Stimulated activated naive B cell treated with anti-CD40 and anti-IgM and Interleukin-4, amounts not matched to agents 10 μg/mL and 1 μg/mL and 100 μg/mL, for 72 hours (primary cell): ENCODE data around the gene GRIN2A.

Experiments
- ATAC-seq, 2 donors: fragments of 150-1000 bp; cut with Tn5 transposase; replicated peaks; 2 replicates each; pipeline ENCODE4 v1.10.0; 2021; ENCODE audit warnings: moderate library complexity in 1 of 2
- DNase-seq: peaks from one replicate; pipeline ENCODE4 v3.0.0; 2021
- H3K27ac Mint-ChIP-seq: one replicate; pipeline ENCODE4 v1.8.0; 2022; ENCODE audit warnings: mild to moderate bottlenecking, mixed read lengths
- H3K27me3 Mint-ChIP-seq, 2 donors: one replicate each; pipeline ENCODE4 v1.8.0; 2022; ENCODE audit warnings: mixed read lengths in 2 of 2
- H3K36me3 Mint-ChIP-seq, 2 donors: one replicate each; pipeline ENCODE4 v1.8.0; 2022; ENCODE audit warnings: mixed read lengths in 2 of 2, mild to moderate bottlenecking in 1 of 2
- H3K4me1 Mint-ChIP-seq, 2 donors: one replicate each; pipeline ENCODE4 v1.8.0; 2022; ENCODE audit warnings: mixed read lengths in 2 of 2, mild to moderate bottlenecking in 1 of 2
- H3K4me3 Mint-ChIP-seq, 2 donors: one replicate each; pipeline ENCODE4 v1.8.0; 2022; ENCODE audit warnings: mild to moderate bottlenecking in 2 of 2, mixed read lengths in 2 of 2, moderate library complexity in 1 of 2
- H3K9me3 Mint-ChIP-seq, 2 donors: one replicate each; pipeline ENCODE4 v1.8.0; 2022; ENCODE audit warnings: mixed read lengths in 2 of 2, mild to moderate bottlenecking in 1 of 2

Gene GRIN2A

DNA sequence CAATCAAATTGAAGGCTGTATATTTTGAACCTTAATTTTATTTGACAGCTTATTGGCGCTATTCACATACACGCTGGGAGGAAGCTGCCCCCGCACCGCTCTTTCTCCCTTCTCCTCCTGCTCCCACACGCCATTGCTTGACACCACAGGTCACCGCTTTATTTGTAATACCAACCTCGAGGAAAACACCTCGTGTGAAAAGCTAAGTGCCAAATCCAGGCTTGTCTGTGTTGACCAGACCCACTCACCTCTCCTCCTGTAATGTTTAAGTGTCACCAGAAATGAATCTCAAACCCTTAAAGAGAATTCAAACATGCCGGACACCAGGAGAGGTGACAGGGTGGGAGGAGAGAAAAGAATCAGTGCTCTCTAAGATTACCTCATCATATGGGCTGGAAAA lies 331.4 kb downstream of the GRIN2A start:
- no peak overlapping the region for H3K4me3 Mint-ChIP-seq
- H3K27me3 Mint-ChIP-seq = peaks cover 8 to 12% of the 10 kb centered on the region in 2 donors
- DNase-seq = no peak
- peaks cover 0 to 2% of the 10 kb centered on the region in 2 donors for H3K4me1 Mint-ChIP-seq
- peaks cover 0 to 2% of the 10 kb centered on the region in 2 donors for H3K9me3 Mint-ChIP-seq
- no peaks in the 10 kb centered on the region for H3K36me3 Mint-ChIP-seq
- ATAC-seq = no peak
- H3K27ac Mint-ChIP-seq = no peak overlapping the region

DNA sequence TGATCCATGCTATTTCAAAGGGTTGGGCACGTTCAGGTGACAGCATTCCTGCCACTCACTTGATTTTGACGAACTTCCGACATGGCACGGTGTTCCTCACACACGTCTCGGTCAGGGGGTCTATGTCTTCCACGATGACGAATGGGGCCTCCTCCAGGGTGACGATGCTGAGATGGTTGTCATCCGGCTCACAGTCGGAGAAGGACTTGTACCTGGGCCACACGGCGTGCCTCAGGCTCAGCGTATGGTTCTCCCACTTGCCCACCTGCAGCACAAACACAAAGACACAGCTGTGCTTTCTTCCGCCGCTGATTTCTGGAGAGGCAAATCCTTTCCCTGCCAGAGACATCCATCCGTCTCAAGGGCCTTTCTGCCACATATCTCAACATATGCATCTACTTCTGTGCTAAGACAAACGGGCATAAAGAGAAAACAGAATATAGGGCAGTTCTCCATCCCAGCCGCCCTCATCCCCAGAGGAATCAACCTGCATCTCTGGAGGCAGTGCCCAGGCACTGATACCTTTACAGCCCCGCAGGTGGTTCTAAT lies 332.5 kb downstream of the GRIN2A start:
- peaks cover 0 to 2% of the 10 kb centered on the region in 2 donors for H3K4me1 Mint-ChIP-seq
- H3K27ac Mint-ChIP-seq = no peak overlapping the region
- H3K27me3 Mint-ChIP-seq = peaks cover 8 to 12% of the 10 kb centered on the region in 2 donors
- no peak for DNase-seq
- no peak overlapping the region for H3K4me3 Mint-ChIP-seq
- H3K36me3 Mint-ChIP-seq = no peaks in the 10 kb centered on the region
- ATAC-seq = no peak
- peaks cover 0 to 2% of the 10 kb centered on the region in 2 donors for H3K9me3 Mint-ChIP-seq

DNA sequence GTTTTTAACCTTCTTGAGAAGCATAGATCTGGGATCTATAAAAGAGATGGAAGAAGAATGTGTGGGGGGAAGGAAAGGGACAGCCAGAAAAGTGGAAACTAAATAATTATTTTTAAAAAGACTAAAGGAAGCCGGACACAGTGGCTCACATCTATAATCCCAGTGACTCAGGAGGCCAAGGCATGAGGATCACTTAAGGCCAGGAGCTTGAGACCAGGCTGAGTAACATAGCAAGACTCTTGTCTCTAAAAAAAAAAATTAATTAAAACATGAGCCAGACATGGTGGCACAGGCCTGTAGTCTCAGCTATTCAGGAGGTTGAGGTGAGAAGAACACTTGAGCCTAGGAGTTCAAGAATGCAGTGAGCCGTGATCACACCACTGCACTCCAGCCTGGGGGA lies 335.1 kb downstream of the GRIN2A start:
- H3K4me3 Mint-ChIP-seq = no peak overlapping the region
- peaks cover 0 to 4% of the 10 kb centered on the region in 2 donors for H3K4me1 Mint-ChIP-seq
- H3K9me3 Mint-ChIP-seq = no peaks in the 10 kb centered on the region
- ATAC-seq (no peak), DNase-seq (no peak)
- no peak overlapping the region for H3K27ac Mint-ChIP-seq
- H3K36me3 Mint-ChIP-seq = no peaks in the 10 kb centered on the region
- H3K27me3 Mint-ChIP-seq = peaks cover 0 to 17% of the 10 kb centered on the region in 2 donors

DNA sequence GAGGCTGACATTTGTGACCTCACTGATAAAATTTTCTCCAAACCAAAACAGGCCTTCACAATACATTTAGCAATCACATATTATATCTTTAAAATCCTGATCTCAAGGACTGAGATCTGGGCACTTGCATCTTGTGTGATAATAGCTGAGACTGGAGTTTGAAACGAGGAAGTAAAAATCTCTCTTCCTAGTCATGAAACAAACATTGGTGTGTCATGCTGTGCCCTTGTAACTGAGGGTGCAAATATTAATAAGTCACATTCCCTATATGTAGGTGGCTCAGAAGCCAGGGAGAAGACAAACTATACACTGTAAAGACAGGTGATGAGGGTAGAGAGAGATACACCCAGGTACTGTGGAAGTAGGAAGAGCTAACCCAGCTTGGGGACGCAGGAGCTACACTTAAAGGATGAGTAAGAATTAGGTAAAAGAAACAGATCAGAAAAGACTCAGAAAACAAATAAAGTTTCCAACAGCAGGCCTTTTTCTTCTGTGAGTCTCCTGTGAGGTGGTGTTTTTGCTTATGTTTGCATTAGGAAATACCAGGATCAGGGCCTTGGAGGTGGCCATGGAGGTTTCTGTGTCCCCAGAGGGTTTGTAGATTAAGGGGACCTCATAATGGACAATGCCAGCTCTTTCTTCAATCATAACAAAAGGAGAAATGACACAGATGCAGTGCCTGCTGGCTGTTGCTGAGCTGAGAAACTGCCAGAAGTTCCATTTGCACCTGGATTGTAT lies 335.7 kb downstream of the GRIN2A start:
- no peak for ATAC-seq
- Mint-ChIP-seq H3K27ac (no peak overlapping the region), H3K27me3 (peaks cover 0 to 17% of the 10 kb centered on the region in 2 donors), H3K4me1 (peaks cover 0 to 4% of the 10 kb centered on the region in 2 donors), H3K9me3 (no peaks in the 10 kb centered on the region), H3K4me3 (no peak overlapping the region), H3K36me3 (no peaks in the 10 kb centered on the region)
- no peak for DNase-seq

DNA sequence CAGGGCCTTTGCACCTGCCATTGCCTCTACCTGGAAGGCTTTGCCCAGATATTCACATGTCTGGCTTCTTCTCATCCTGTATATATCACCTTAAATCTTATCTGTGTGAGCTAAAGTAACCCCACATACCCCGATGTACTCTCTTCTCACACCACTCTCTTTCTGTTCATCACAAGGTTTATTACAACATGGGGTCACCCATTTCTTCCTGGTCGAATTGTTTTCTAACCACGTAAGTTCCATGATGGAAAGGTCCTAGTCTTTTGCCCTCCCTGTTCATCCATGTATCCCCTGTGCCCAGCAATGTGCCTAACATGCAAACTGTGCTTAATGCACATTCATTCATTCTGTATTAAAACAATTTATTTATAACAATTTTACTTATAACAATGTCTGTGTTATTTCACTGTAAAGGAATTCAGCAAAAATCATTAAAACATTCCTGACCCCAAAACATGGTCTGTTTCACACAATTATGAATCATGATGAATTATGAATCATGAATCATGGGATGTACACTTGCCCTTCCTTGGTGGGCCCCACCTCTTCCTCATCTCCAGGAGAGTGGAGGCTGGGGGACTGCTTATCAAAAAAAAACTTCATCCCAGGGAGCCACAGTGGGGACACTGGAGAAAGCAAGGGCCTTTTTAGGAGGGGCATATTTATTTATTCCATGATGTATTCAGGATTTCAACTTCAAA lies 336.4 kb downstream of the GRIN2A start:
- ATAC-seq (no peak), DNase-seq (no peak)
- Mint-ChIP-seq H3K27ac (no peak overlapping the region), H3K9me3 (no peaks in the 10 kb centered on the region), H3K27me3 (peaks cover 0 to 14% of the 10 kb centered on the region in 2 donors), H3K4me3 (no peak overlapping the region), H3K36me3 (no peaks in the 10 kb centered on the region), H3K4me1 (peaks cover 0 to 5% of the 10 kb centered on the region in 2 donors)

DNA sequence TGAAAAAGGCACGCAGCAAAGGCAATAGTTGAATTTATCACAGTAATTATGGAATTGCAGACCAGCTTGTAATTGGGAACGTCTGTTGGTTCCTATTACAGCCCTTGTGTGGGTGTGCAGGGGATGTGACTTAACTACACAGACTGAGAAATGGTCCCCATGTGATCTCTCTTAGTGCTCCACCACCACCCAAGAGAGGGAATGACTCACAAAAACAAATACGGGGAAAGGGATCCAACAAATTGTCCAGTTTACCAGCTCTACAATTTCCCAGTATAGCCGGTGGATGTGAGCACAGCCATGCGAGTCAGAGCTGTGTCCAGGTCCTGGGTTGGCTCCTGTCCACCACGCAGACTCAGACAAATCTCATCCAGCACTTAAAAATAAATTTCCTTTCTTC lies 337.9 kb downstream of the GRIN2A start:
- H3K36me3 Mint-ChIP-seq = no peaks in the 10 kb centered on the region
- no peak overlapping the region for H3K27ac Mint-ChIP-seq
- no peak overlapping the region for H3K4me3 Mint-ChIP-seq
- peaks cover 0 to 5% of the 10 kb centered on the region in 2 donors for H3K27me3 Mint-ChIP-seq
- ATAC-seq (no peak), DNase-seq (no peak)
- H3K9me3 Mint-ChIP-seq = no peaks in the 10 kb centered on the region
- peaks cover 0 to 6% of the 10 kb centered on the region in 2 donors for H3K4me1 Mint-ChIP-seq

DNA sequence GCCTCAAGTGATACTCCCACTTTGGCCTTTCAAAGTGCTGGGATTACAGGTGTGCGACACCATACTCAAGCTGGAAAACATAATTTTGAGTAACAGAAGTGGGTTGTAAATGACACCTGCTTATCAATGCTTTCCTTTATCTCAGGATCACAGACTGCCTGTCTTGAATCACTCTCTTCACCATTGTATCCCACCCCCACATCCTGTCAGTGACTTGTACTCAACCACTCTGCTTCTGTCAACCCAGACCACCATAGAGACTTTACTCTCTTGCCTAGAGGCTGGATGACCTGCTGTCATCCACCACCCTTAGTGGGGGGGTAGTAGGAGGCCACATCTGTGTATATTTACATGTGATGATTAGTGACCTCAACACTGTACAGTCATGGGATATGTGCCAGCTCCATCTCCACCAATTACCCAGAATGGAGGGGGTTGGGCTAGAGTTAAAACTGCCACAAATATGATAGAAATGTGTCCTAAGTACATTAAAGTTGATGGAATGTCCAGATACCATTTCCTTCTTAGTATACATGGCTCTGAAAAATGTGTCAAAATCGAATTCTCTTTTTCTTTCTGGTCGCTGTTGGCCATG lies 338.7 kb downstream of the GRIN2A start:
- ATAC-seq (no peak), DNase-seq (no peak)
- Mint-ChIP-seq H3K9me3 (no peaks in the 10 kb centered on the region), H3K4me1 (peaks cover 0 to 6% of the 10 kb centered on the region in 2 donors), H3K27me3 (peaks cover 0 to 5% of the 10 kb centered on the region in 2 donors), H3K4me3 (no peak overlapping the region), H3K27ac (no peak overlapping the region), H3K36me3 (no peaks in the 10 kb centered on the region)

DNA sequence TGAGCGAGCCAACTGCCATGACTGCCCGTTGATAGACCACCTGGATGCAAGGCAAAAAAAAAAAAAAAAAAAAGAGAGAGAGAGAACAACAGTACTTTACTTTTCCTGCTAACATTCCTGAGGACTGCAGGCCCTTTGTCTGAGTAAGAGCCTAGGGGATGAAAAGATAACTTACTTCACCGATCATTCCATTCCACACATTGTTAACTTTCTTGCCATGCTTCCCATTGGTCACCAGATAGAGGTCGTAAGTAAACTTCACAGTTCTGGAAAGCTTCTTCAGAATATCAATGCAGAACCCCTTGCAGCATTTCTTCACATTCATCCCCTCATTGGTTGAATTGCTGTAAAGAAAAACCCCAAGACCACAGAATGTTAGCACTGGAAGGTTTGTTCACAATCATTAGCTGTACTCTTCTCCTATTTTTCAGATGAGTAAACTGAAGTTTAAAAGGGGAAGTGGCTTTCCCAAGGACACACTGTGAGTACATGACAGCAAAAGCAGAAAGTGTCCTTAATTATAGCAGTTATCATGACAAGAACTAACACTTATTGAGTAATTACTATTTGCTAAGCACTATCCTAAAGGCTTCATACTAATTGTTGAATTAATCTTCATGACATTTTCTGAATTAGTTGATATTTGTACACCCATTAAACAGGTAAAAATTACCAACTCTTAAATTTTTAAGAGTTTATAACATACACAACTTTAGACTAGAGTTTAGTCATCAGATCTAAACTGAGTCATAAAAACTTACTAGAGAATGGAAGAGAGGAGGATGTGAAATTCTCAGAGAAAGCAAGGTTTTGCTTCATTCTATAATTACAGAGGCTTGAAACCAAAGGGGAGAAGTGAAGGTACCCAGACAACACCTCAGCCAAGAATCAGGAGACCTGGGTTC lies 341.2 kb downstream of the GRIN2A start:
- DNase-seq = no peak
- peak; percentile 72 to 90 for ATAC-seq
- H3K27me3 Mint-ChIP-seq = peaks cover 0 to 14% of the 10 kb centered on the region in 2 donors
- H3K9me3 Mint-ChIP-seq = no peaks in the 10 kb centered on the region
- no peak overlapping the region for H3K27ac Mint-ChIP-seq
- no peak overlapping the region for H3K4me3 Mint-ChIP-seq
- peaks cover 0 to 4% of the 10 kb centered on the region in 2 donors for H3K4me1 Mint-ChIP-seq
- H3K36me3 Mint-ChIP-seq = no peaks in the 10 kb centered on the region

DNA sequence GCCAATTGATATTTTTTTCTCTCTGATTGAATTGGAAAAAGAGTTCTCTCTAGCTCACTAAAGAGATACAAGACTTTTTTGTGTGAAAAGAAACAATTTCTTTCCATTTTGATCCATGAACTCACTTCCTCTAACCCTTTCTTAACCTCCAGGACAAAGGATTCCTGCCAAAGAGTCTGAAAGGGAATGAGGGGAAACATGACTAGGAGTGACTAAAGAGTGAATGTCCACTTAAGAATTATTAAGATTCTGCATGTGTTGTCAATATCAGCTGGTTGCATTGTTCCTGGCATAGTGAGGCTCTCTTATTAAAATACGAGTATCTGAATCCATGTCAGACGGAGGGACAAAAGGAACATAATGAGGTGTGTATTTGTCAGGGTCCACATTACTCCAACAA lies 344.7 kb downstream of the GRIN2A start:
- H3K9me3 Mint-ChIP-seq = no peaks in the 10 kb centered on the region
- H3K36me3 Mint-ChIP-seq = no peaks in the 10 kb centered on the region
- H3K4me1 Mint-ChIP-seq = peaks cover 0 to 2% of the 10 kb centered on the region in 2 donors
- DNase-seq = no peak
- peaks cover 0 to 9% of the 10 kb centered on the region in 2 donors for H3K27me3 Mint-ChIP-seq
- ATAC-seq = no peak
- no peak overlapping the region for H3K4me3 Mint-ChIP-seq
- no peak overlapping the region for H3K27ac Mint-ChIP-seq

DNA sequence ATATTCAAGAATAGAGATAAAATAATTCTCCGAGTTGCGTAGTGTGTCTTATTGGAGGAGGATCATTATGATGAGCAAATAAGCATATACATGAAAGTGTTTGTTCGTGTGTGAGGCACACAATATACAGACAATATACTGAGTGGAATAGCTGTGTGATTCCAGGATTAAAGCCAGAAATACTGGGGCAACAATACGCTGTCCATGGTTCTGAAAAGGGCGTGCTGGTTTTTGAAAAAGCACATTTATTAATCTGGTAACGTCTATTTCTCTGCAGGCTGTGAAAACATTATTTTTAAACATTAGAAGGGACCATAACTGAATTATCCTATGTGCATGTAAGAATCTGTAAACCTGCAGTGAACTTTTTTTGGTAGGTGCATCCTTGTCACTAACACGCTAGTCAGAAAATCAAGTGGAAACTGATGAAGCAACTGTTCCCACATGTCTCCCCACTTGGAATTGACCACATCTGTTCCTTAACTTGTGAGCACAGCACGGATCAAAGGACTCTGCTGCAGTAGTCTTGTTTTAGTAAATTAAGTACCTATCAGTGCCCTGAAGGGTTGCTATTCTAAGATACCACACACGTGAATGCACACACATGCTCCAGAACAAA lies 346.0 kb downstream of the GRIN2A start:
- Mint-ChIP-seq H3K4me3 (no peak overlapping the region), H3K4me1 (peaks cover 0 to 2% of the 10 kb centered on the region in 2 donors)

DNA sequence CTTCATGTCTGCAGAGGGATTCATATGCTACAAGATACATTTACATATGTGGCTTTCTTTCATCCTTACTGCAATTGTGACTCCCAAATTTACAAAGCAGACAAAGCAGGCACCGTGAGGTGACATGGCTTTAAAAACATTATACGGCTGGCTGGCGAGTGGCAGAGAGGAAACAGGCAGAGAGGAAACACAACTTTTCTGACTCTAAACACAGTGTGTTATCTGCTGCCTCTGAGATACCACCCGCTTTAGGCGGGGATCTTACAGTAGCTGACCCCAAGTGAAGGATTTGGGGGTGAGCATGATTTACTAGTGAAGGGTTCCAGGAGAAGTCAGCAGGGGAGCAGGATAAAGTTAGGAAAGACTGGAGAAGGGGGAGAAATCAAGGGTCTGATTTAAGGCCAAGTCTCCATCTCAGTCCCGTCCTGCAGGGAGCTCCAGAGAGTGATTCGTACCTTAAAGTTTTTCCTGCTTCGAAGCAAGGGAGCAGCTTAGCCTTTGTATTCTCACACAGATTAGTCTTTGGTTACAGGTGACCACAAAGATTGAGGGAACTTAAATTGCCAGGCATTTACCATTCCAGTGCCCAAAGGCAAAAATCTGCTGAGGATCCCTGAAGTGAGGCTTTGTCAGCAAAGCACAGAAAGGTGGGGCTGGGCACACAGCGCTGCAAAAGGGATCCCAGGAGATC lies 355.0 kb downstream of the GRIN2A start:
- no peak for ATAC-seq
- no peak for DNase-seq
- Mint-ChIP-seq H3K4me3 (no peak overlapping the region), H3K9me3 (no peaks in the 10 kb centered on the region), H3K27ac (no peak overlapping the region), H3K4me1 (no peaks in the 10 kb centered on the region), H3K36me3 (no peaks in the 10 kb centered on the region), H3K27me3 (peaks cover 14 to 15% of the 10 kb centered on the region in 2 donors)

More for the DNA sequence above, 346.0 kb downstream of the GRIN2A start:
- Mint-ChIP-seq H3K9me3 (no peaks in the 10 kb centered on the region), H3K27ac (no peak overlapping the region), H3K36me3 (no peaks in the 10 kb centered on the region), H3K27me3 (peaks cover 0 to 9% of the 10 kb centered on the region in 2 donors)
- ATAC-seq (no peak), DNase-seq (no peak)

DNA sequence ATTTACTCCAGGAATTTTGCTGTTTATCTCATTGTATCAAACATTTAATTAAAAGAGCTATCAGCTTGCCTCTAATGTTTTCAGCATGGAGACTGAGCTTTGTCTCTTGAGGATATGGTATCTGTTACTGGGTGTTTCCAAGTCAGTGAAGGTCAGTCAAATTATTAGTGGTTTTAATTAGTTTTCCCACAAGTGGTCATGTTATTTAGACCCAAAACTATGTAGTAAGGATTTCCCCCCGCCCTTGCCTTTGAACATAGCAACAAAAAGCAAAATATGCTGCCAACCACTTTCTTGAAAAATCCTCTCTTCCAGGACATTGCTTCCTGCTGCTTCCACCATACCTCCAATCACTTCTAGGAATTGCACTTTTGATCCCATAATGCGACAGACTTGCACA lies 355.6 kb downstream of the GRIN2A start:
- DNase-seq (no peak), ATAC-seq (no peak)
- no peak overlapping the region for H3K4me3 Mint-ChIP-seq
- H3K36me3 Mint-ChIP-seq = no peaks in the 10 kb centered on the region
- no peak overlapping the region for H3K27ac Mint-ChIP-seq
- no peaks in the 10 kb centered on the region for H3K4me1 Mint-ChIP-seq
- peaks cover 15 to 20% of the 10 kb centered on the region in 2 donors for H3K27me3 Mint-ChIP-seq
- H3K9me3 Mint-ChIP-seq = no peaks in the 10 kb centered on the region
